Activated T-helper 1 cell treated with anti-CD3 and anti-CD28 coated beads, Interleukin-12 subunit alpha, Interleukin-12 subunit beta, Interleukin-2, Interleukin-4 antibody, amounts not matched to agents 30 ng/mL and 10 ng/mL and 1 ng/mL, durations not matched to agents 14 hours and 24 hours and 36 hours (primary cell): ENCODE results near the gene UQCC2. TPM values are rescaled to one million over a fixed set of nuclear protein-coding genes. Genes with fewer than 3 reads are reported as not detected.

Source experiments
- DNase-seq: peaks from one replicate; pipeline ENCODE4 v3.0.0; 2021; ENCODE audit warnings: low spot score
- H3K27ac Mint-ChIP-seq: one replicate; pipeline ENCODE4 v1.8.0; 2021; ENCODE audit warnings: mild to moderate bottlenecking, mixed read lengths
- H3K27me3 Mint-ChIP-seq: one replicate; pipeline ENCODE4 v1.8.0; 2022; ENCODE audit warnings: mild to moderate bottlenecking, moderate library complexity, mixed read lengths; ENCODE audit not compliant: insufficient read depth
- H3K36me3 Mint-ChIP-seq: one replicate; pipeline ENCODE4 v1.8.0; 2021; ENCODE audit warnings: low read depth, mixed read lengths
- H3K4me1 Mint-ChIP-seq: one replicate; pipeline ENCODE4 v1.8.0; 2021; ENCODE audit warnings: low read depth, mixed read lengths
- H3K4me3 Mint-ChIP-seq: one replicate; pipeline ENCODE4 v1.8.0; 2021; ENCODE audit warnings: mild to moderate bottlenecking, moderate library complexity, mixed read lengths
- H3K9me3 Mint-ChIP-seq: one replicate; pipeline ENCODE4 v1.8.0; 2021; ENCODE audit warnings: mixed read lengths
- intact Hi-C: fragments of 100-400 bp; cut with micrococcal nuclease; formaldehyde crosslinking; loops from one replicate; pipeline ENCODE4 v1.15.1; 2024
- total RNA-seq: library from RNA; stranded (reverse); gene quantifications from 2 replicates; pipeline ENCODE4 v1.2.3, GENCODE V29; 2022

UQCC2 gene
- total RNA-seq = 123 and 139 TPM in 2 replicates

- Mint-ChIP-seq H3K36me3 (peaks cover 22% of the 10 kb centered on the region), H3K27ac (peak within 1 kb of the TSS; percentile 99), H3K27me3 (peaks cover 3% of the 10 kb centered on the region), H3K9me3 (no peaks in the 10 kb centered on the region), H3K4me3 (peak within 1 kb of the TSS; percentile 95), H3K4me1 (peaks cover 42% of the 10 kb centered on the region)
- intact Hi-C loops = loop anchor here (1.0 to 10.0 kb wide), 9 partner anchors 17 to 507 kb away; partner anchors contain the start of genes HSD17B8, ITPR3, RING1 and RXRB
- peak; percentile 96 for DNase-seq
These were observed at the start of gene UQCC2 for GRCh38 chr6:33711140-33712129. UQCC2 (minus strand) TSS chr6:33711700; CDS start chr6:33711686, 14 bp downstream.

GRCh38 chr6:33759887-33760629 lies 48.6 kb upstream of the UQCC2 start:
- Mint-ChIP-seq H3K4me3 (no peak overlapping the region), H3K4me1 (no peaks in the 10 kb centered on the region), H3K27ac (no peak overlapping the region), H3K27me3 (peaks cover 1% of the 10 kb centered on the region), H3K9me3 (no peaks in the 10 kb centered on the region), H3K36me3 (no peaks in the 10 kb centered on the region)
- DNase-seq = no peak
- intact Hi-C loops = loop anchor here (5.0 kb wide), 1 partner anchor 173 kb away; no protein-coding TSS in a partner anchor

DNA sequence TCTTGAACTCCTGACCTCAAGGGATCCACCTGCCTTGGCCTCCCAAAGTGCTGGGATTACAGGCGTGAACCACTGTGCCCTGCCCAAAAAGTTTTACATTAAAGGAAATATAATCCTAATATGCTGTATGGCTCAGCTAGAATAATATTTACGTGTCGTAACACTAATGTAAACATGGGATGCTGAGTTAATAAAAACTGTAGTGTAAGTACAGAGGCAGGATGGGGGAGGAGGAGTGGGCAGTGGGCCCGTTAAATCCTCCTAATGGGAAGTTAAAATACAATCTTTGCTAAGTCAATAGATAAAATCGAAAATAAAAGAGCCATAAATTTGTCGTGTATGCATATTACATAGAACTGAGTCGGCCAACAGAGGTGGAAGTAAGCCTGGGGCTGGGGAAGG lies 47.3 kb upstream of the UQCC2 start:
- no peak overlapping the region for H3K4me3 Mint-ChIP-seq
- no peaks in the 10 kb centered on the region for H3K4me1 Mint-ChIP-seq
- H3K27me3 Mint-ChIP-seq = peaks cover 1% of the 10 kb centered on the region
- no peaks in the 10 kb centered on the region for H3K9me3 Mint-ChIP-seq
- intact Hi-C loops = no loop called here
- no peaks in the 10 kb centered on the region for H3K36me3 Mint-ChIP-seq
- DNase-seq = no peak
- H3K27ac Mint-ChIP-seq = no peak overlapping the region

DNA sequence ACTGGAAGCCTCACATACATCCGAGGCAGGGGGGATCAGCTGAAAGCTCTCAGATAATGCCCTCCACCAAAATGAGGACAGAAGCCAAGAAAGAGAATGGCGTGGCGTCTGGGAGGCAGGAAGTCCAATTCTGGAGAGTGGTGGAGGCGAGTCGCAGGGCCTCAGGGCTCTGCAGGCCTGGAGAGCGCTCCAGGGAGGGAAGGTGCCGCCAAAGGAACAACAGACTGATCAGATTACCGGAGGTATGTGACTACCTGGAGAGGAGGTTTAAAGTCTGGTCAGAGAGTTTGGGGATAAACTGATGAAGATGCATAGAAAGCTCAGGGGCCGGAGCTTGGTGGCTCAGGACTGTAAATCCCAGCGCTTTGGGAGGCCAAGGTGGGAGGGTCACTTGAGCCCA lies 46.4 kb upstream of the UQCC2 start:
- Mint-ChIP-seq H3K4me3 (no peak overlapping the region), H3K27me3 (peaks cover 1% of the 10 kb centered on the region)
- intact Hi-C loops = no loop called here

GRCh38 chr6:33757113-33757512 lies 45.6 kb upstream of the UQCC2 start:
- no peak overlapping the region for H3K27ac Mint-ChIP-seq
- H3K9me3 Mint-ChIP-seq = no peaks in the 10 kb centered on the region
- peaks cover 1% of the 10 kb centered on the region for H3K27me3 Mint-ChIP-seq
- H3K4me3 Mint-ChIP-seq = no peak overlapping the region
- DNase-seq = no peak
- no peaks in the 10 kb centered on the region for H3K4me1 Mint-ChIP-seq
- no peaks in the 10 kb centered on the region for H3K36me3 Mint-ChIP-seq
- intact Hi-C loops = no loop called here

More for the DNA sequence above, 46.4 kb upstream of the UQCC2 start:
- no peaks in the 10 kb centered on the region for H3K4me1 Mint-ChIP-seq
- no peak for DNase-seq
- H3K36me3 Mint-ChIP-seq = no peaks in the 10 kb centered on the region
- no peaks in the 10 kb centered on the region for H3K9me3 Mint-ChIP-seq
- H3K27ac Mint-ChIP-seq = no peak overlapping the region

GRCh38 chr6:33756211-33756954 lies 44.9 kb upstream of the UQCC2 start:
- intact Hi-C loops = no loop called here
- H3K4me1 Mint-ChIP-seq = no peaks in the 10 kb centered on the region

GRCh38 chr6:33755070-33755869 lies 43.8 kb upstream of the UQCC2 start:
- Mint-ChIP-seq H3K4me3 (no peak overlapping the region), H3K36me3 (no peaks in the 10 kb centered on the region), H3K9me3 (no peaks in the 10 kb centered on the region), H3K27ac (no peak overlapping the region), H3K27me3 (peaks cover 1% of the 10 kb centered on the region), H3K4me1 (no peaks in the 10 kb centered on the region)
- intact Hi-C loops = no loop called here
- no peak for DNase-seq

More at GRCh38 chr6:33756211-33756954, 44.9 kb upstream of the UQCC2 start:
- no peak overlapping the region for H3K4me3 Mint-ChIP-seq
- H3K36me3 Mint-ChIP-seq = no peaks in the 10 kb centered on the region
- peaks cover 1% of the 10 kb centered on the region for H3K27me3 Mint-ChIP-seq
- no peak overlapping the region for H3K27ac Mint-ChIP-seq
- DNase-seq = no peak
- no peaks in the 10 kb centered on the region for H3K9me3 Mint-ChIP-seq

DNA sequence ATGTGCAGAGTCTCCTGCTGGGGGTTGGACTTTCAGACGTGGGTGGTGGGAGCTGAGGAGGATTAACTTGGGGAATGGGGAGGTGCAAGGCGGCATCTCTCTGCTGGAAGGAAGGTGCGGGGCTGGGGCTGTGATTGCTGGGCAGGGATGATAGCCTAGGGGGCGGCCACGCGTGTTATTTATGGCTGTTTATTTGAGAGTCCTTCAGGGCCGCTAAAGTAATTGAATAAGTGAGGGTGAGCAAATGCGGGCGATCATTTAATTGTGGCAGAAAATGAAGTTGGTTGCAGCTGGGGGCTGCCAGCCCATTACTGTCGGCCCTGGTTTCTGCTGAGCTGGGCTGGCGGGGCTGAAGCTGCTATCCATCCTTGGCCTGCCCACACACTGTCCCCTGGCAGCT lies 42.7 kb upstream of the UQCC2 start:
- Mint-ChIP-seq H3K4me1 (no peaks in the 10 kb centered on the region), H3K36me3 (no peaks in the 10 kb centered on the region), H3K9me3 (no peaks in the 10 kb centered on the region), H3K27me3 (peaks cover 1% of the 10 kb centered on the region), H3K27ac (no peak overlapping the region), H3K4me3 (no peak overlapping the region)
- intact Hi-C loops = no loop called here
- no peak for DNase-seq

- Mint-ChIP-seq H3K27me3 (peaks cover 7% of the 10 kb centered on the region), H3K4me1 (no peaks in the 10 kb centered on the region), H3K36me3 (no peaks in the 10 kb centered on the region), H3K4me3 (no peak overlapping the region), H3K27ac (no peak overlapping the region), H3K9me3 (no peaks in the 10 kb centered on the region)
- intact Hi-C loops = no loop called here
- no peak for DNase-seq
These were observed 41.1 kb upstream of the UQCC2 start for GRCh38 chr6:33752646-33753015.

- Mint-ChIP-seq H3K27ac (no peak overlapping the region), H3K4me1 (no peaks in the 10 kb centered on the region), H3K27me3 (peaks cover 11% of the 10 kb centered on the region), H3K36me3 (no peaks in the 10 kb centered on the region), H3K4me3 (no peak overlapping the region), H3K9me3 (no peaks in the 10 kb centered on the region)
- no peak for DNase-seq
- intact Hi-C loops = no loop called here
These were observed 40.5 kb upstream of the UQCC2 start for GRCh38 chr6:33751771-33752645.

DNA sequence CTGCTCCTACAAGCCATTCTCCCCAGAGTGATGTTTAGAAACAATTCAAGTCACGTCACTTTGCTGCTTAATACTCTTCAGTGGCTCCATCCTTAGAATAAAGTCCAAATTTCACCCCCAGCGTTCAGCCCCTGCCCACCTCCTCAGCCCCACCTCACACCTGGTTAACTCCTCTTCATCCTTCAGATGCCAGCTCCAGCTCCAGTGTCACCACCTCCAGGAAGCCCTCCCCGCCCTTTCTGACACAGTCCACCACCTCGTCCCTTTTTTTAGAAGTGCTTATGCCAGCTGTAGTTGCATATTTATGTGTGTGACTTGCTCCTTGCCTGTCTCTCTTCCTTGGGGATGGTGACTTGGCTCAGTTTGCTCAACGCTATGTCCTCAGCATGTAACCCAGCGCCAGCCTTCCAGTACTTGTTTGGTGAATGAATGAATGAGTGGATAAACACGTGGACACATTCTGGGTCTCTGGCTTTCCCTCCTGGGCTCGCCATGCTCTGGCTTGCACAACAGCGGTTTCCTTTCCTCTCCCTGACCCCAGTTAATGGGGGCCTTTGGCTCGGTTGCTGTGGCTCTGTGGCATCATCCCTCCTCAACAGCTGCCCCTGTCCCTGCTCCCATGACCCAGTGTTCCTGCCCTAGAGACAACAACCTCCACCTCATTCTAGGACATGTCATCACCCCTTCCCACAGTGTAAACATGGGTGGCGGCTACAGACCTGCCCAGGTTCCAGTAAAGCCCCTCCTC lies 38.9 kb upstream of the UQCC2 start:
- no peak overlapping the region for H3K27ac Mint-ChIP-seq
- peaks cover 9% of the 10 kb centered on the region for H3K27me3 Mint-ChIP-seq
- H3K9me3 Mint-ChIP-seq = no peaks in the 10 kb centered on the region
- no peaks in the 10 kb centered on the region for H3K36me3 Mint-ChIP-seq
- DNase-seq = no peak
- no peaks in the 10 kb centered on the region for H3K4me1 Mint-ChIP-seq
- intact Hi-C loops = no loop called here
- H3K4me3 Mint-ChIP-seq = no peak overlapping the region
